Vagina (tissue), 2 donors: Measurements from ENCODE around the gene INHA.

Experiments
- CTCF ChIP-seq, 3 experiments: fragments of 450-650 bp in 2 of 3; fragments of 200-600 bp in 1 of 3; sonication (generic) in 1 of 3; IDR thresholded peaks; one replicate each; pipeline ENCODE4 v1.5.1; 2017 to 2019; ENCODE audit warnings: antibody characterized with exemption in 3 of 3, mild to moderate bottlenecking in 2 of 3, moderate library complexity in 2 of 3
- POLR2A ChIP-seq, 2 donors: fragments of 450-650 bp; IDR thresholded peaks; one replicate each; pipeline ENCODE4 v1.6.1; 2017; ENCODE audit warnings: antibody characterized with exemption in 2 of 2, mild to moderate bottlenecking in 2 of 2, moderate library complexity in 2 of 2
- POLR2AphosphoS5 ChIP-seq, 2 donors: sonication (generic); formaldehyde crosslinking; IDR thresholded peaks; one replicate each; pipeline ENCODE4 v1.9.0; 2017; ENCODE audit warnings: antibody characterized with exemption in 2 of 2, mild to moderate bottlenecking in 2 of 2, low read depth in 1 of 2; ENCODE audit not compliant: insufficient read depth in 1 of 2

GRCh38 chr2:219625179-219625578, 53.1 kb downstream of the INHA start:
- TF ChIP-seq POLR2A (IDR thresholded peaks at IDR 0.05) = no peak
- TF ChIP-seq CTCF (IDR thresholded peaks at IDR 0.05) = no peak
- no peak for TF ChIP-seq POLR2AphosphoS5 (IDR thresholded peaks at IDR 0.05; ENCODE audit: insufficient read depth in 1 of 2, low read depth in 1 of 2)
